Activated naive CD4-positive, alpha-beta T cell treated with anti-CD3 and anti-CD28 coated beads, Interleukin-2, amount 10 ng/mL, durations not matched to agents 7 days and 5 days (primary cell): Measurements from ENCODE around the gene PLD3.

Experiments used
- CTCF ChIA-PET: fragments of 350-600 bp; sonication (Branson Sonifier 250); formaldehyde crosslinking; loops from one replicate; lab custom pipeline; 2021; ENCODE audit warnings: antibody characterized with exemption; lab: Charles Lee
- DNase-seq: peaks from one replicate; pipeline ENCODE4 v3.0.0-alpha.2; 2020
- H3K27ac Mint-ChIP-seq: one replicate; pipeline ENCODE4 v1.8.0; 2021; ENCODE audit warnings: mild to moderate bottlenecking, moderate library complexity, mixed read lengths
- H3K27me3 Mint-ChIP-seq: one replicate; pipeline ENCODE4 v1.8.0; 2021; ENCODE audit warnings: mild to moderate bottlenecking, mixed read lengths
- H3K36me3 Mint-ChIP-seq: one replicate; pipeline ENCODE4 v1.8.0; 2021; ENCODE audit warnings: mixed read lengths
- H3K4me1 Mint-ChIP-seq: one replicate; pipeline ENCODE4 v1.8.0; 2021; ENCODE audit warnings: mixed read lengths
- H3K4me3 Mint-ChIP-seq: one replicate; pipeline ENCODE4 v1.8.0; 2021; ENCODE audit warnings: mild to moderate bottlenecking, moderate library complexity, mixed read lengths
- H3K9me3 Mint-ChIP-seq: one replicate; pipeline ENCODE4 v1.8.0; 2021; ENCODE audit warnings: mixed read lengths

The PLD3 gene

GRCh38 chr19:40379446-40380198, 31.1 kb downstream of the PLD3 start:
- H3K4me3 Mint-ChIP-seq: no peak overlapping the region
- H3K27ac Mint-ChIP-seq: no peak overlapping the region
- peaks cover 4% of the 10 kb centered on the region for H3K36me3 Mint-ChIP-seq
- no peak for DNase-seq
- CTCF ChIA-PET: no interaction called here
- H3K4me1 Mint-ChIP-seq: peaks cover 6% of the 10 kb centered on the region
- no peaks in the 10 kb centered on the region for H3K27me3 Mint-ChIP-seq
- H3K9me3 Mint-ChIP-seq: no peaks in the 10 kb centered on the region

DNA sequence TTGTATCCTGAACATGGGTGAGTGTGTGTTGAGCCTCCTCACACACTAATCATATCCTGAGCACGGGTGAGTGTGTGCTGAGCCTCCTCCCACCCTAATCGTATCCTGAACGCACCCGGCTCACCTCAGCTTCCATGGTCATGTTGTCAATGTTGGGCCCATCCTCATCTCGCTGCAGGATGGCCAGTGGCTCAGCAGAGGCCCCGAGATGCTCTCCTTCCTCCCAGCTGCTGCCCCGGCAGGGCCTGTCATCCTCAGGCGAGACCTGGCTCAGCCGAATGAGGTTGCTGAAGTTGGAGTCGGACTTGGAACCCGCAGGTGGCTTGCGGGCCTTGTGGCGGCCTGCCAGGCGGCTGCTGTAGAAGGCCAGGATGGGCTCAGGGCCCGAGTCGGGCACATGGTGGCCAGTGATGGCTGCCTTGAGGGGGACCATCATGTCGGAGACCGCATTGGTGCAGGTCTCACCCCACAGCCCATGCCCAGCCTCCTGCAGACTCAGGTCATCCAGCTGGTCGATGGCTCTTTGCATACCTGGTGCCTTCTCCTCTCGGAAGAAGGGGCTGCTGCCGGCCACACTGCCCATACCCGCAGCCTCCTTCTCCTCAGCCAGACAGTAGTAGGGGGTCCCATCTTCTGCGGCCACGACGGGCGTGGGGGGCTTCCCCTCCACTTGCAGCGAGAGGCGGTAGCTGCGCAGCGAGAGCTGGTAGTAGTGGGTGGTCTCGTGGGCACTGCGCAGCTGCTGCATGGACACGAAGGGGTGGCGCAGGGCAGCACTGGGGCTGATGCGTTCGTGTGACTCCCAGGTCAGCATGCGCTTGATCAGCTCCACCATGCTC, 31.9 kb downstream of the PLD3 start:
- DNase-seq: no peak
- Mint-ChIP-seq H3K27me3 (peaks cover 6% of the 10 kb centered on the region), H3K4me1 (no peaks in the 10 kb centered on the region), H3K4me3 (no peak overlapping the region), H3K36me3 (no peaks in the 10 kb centered on the region), H3K27ac (no peak overlapping the region), H3K9me3 (no peaks in the 10 kb centered on the region)
- CTCF ChIA-PET: no interaction called here

DNA sequence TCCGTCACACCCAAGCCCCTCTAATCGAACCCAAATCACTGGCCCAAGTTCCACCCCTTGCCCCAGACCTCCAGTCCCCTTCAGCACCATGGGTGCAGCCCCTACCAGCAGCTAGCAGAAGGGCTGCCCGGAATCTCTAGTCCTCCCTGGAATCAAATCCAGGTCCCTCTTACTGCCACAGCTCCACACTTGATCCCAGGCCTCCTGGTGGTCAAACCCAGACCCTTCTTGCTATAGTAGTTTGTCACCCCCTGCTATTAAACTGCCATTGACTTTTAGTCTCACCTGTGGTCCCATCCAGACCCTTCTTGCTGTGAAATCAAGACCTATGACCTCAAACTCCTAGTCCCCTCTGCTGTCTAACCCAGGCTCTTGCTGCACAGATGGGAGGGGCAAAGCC, 32.8 kb downstream of the PLD3 start:
- Mint-ChIP-seq H3K4me1 (no peaks in the 10 kb centered on the region), H3K4me3 (no peak overlapping the region), H3K27me3 (peaks cover 8% of the 10 kb centered on the region), H3K27ac (no peak overlapping the region), H3K36me3 (no peaks in the 10 kb centered on the region), H3K9me3 (no peaks in the 10 kb centered on the region)
- DNase-seq: no peak
- CTCF ChIA-PET: no interaction called here

DNA sequence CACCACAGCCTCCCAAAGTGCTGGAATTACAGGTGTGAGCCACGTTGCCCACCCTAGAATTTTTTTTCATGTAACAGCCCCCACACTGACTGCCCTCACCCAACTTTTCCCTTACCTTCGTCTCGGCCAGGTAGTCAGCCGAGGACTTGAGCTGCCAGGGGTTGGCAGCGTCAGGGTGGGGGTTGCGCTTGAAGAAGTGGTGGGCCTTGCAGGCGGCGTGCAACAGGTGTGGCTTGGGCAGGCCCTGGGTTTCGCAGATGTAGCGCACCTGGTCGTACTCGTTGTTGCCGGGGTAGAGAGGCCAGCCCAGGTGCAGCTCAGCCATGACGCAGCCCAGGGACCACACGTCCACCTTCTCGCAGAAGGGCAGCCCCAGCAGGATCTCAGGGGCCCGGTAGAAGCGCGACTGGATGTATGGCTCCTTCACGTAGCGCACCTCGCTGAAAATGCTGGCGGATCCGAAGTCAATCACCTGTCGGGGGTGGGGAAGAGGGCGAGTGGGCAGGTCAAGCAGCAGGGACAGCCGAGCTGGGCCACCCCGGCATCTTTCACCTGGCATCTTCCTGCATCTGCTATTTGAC, 35.3 kb downstream of the PLD3 start:
- Mint-ChIP-seq H3K4me3 (no peak overlapping the region), H3K4me1 (no peaks in the 10 kb centered on the region), H3K27ac (no peak overlapping the region), H3K27me3 (peaks cover 18% of the 10 kb centered on the region), H3K36me3 (no peaks in the 10 kb centered on the region), H3K9me3 (no peaks in the 10 kb centered on the region)
- CTCF ChIA-PET: no interaction called here
- no peak for DNase-seq

- H3K36me3 Mint-ChIP-seq: no peaks in the 10 kb centered on the region
- H3K9me3 Mint-ChIP-seq: no peaks in the 10 kb centered on the region
- H3K27me3 Mint-ChIP-seq: peaks cover 18% of the 10 kb centered on the region
- DNase-seq: no peak
- no peak overlapping the region for H3K4me3 Mint-ChIP-seq
- CTCF ChIA-PET: no interaction called here
- no peaks in the 10 kb centered on the region for H3K4me1 Mint-ChIP-seq
- no peak overlapping the region for H3K27ac Mint-ChIP-seq
These were observed 38.7 kb downstream of the PLD3 start for GRCh38 chr19:40387155-40387554.

- H3K4me3 Mint-ChIP-seq: no peak overlapping the region
These were observed 40.0 kb downstream of the PLD3 start for GRCh38 chr19:40388481-40388880.

DNA sequence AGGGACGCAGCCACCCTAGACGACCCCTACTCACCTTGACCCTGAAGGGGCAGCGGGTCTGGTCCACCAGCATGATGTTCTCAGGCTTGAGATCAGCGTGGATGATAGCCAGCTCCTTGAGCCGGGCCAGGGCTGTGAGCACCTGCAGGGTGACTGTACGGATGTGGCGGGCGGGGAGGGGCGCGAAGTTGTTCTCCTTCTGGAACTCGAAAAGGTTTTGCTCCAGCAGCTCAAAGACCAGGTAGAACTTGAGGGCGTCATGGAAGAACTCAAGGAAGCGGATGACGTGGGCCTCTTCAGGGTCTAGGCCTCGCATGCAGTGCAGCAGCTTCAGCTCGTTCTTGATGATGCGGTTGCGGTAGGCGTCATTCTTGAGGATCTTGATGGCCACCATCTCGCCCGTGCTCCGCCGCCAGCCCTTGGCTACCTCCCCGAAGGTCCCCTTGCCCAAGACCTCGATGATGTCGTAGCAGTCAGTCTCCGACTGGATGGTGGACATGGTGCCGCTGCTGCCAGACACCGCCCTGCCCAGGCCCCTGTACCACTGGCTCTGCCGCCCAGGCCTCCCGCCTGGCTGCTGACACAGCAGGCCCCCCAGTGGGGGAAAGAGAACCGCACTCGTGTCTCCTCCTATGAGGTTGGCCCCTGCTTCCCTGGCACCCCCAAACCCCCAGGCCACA, 41.0 kb downstream of the PLD3 start:
- Mint-ChIP-seq H3K4me1 (no peaks in the 10 kb centered on the region), H3K27me3 (peaks cover 24% of the 10 kb centered on the region), H3K9me3 (no peaks in the 10 kb centered on the region), H3K4me3 (no peak overlapping the region), H3K27ac (no peak overlapping the region), H3K36me3 (no peaks in the 10 kb centered on the region)
- CTCF ChIA-PET: no interaction called here
- no peak for DNase-seq

More at GRCh38 chr19:40388481-40388880, 40.0 kb downstream of the PLD3 start:
- no peak for DNase-seq
- H3K36me3 Mint-ChIP-seq: no peaks in the 10 kb centered on the region
- peaks cover 24% of the 10 kb centered on the region for H3K27me3 Mint-ChIP-seq
- no peaks in the 10 kb centered on the region for H3K4me1 Mint-ChIP-seq
- H3K27ac Mint-ChIP-seq: no peak overlapping the region
- CTCF ChIA-PET: no interaction called here
- no peaks in the 10 kb centered on the region for H3K9me3 Mint-ChIP-seq

GRCh38 chr19:40390084-40390742, 41.7 kb downstream of the PLD3 start, which contains the start of gene HIPK4:
Gene HIPK4 (minus strand): TSS chr19:40390181. CDS start chr19:40389902, 279 bp downstream.
- DNase-seq: no peak
- CTCF ChIA-PET: no interaction called here
- Mint-ChIP-seq H3K9me3 (no peaks in the 10 kb centered on the region), H3K4me3 (no peak within 1 kb of the TSS), H3K36me3 (no peaks in the 10 kb centered on the region), H3K27ac (no peak within 1 kb of the TSS), H3K27me3 (peaks cover 19% of the 10 kb centered on the region), H3K4me1 (no peaks in the 10 kb centered on the region)

DNA sequence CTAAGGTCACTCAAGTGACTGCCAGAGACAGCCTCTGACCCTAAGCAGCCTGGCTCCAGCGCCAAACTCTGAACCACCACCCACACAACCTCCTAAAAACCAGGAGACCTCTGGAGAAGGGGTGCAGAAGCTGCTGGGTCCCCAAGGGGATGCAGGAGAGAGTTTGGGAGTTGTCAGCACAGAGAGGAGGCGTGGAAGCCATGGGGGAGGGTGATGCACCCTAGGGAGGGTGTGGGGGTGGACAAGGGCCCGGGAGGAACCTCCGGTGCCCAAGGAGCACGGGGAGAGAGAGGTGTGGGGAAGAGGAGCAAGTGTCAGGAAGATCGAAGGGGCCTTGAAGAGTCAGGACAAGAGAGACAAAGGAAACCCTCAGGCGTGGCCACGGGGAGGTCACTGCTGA, 43.6 kb downstream of the PLD3 start:
- H3K4me1 Mint-ChIP-seq: no peaks in the 10 kb centered on the region
- H3K9me3 Mint-ChIP-seq: no peaks in the 10 kb centered on the region
- H3K36me3 Mint-ChIP-seq: no peaks in the 10 kb centered on the region
- H3K4me3 Mint-ChIP-seq: no peak overlapping the region
- peak overlapping the region; percentile 29 for H3K27ac Mint-ChIP-seq
- CTCF ChIA-PET: no interaction called here
- peaks cover 20% of the 10 kb centered on the region for H3K27me3 Mint-ChIP-seq
- DNase-seq: no peak

DNA sequence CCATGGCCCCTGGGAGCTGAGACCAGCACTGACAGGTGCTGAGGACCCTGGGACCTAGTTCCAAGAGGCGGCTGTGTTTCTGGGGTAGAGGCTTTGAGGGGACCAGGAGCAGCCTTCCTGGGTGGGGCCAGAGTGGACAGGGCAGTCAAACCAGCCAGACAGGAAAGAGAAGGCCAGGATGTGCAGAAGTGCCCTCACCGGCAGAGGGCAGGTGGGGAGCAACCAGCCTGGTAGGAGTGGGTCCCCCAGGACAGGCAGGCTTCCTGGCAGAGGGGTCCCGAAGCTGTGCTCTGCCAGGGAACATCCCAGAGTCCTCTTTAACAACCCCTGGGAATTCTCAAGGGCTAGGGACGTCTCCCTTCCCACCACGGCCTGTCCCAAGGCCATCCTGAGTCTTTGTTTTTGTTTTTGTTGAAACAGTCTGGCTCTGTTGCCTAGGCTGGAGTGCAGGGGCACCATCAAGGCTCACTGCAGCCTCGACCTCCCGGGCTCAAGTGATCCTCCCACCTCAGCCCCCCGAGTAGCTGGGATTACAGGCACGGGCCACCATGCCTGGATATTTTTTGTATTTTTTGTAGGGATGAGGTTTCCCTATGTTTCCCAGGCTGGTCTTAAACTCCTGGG, 44.5 kb downstream of the PLD3 start:
- Mint-ChIP-seq H3K27ac (no peak overlapping the region), H3K9me3 (no peaks in the 10 kb centered on the region), H3K4me1 (peaks cover under 1% of the 10 kb centered on the region), H3K4me3 (no peak overlapping the region), H3K36me3 (no peaks in the 10 kb centered on the region), H3K27me3 (peaks cover 23% of the 10 kb centered on the region)
- CTCF ChIA-PET: no interaction called here
- DNase-seq: no peak

DNA sequence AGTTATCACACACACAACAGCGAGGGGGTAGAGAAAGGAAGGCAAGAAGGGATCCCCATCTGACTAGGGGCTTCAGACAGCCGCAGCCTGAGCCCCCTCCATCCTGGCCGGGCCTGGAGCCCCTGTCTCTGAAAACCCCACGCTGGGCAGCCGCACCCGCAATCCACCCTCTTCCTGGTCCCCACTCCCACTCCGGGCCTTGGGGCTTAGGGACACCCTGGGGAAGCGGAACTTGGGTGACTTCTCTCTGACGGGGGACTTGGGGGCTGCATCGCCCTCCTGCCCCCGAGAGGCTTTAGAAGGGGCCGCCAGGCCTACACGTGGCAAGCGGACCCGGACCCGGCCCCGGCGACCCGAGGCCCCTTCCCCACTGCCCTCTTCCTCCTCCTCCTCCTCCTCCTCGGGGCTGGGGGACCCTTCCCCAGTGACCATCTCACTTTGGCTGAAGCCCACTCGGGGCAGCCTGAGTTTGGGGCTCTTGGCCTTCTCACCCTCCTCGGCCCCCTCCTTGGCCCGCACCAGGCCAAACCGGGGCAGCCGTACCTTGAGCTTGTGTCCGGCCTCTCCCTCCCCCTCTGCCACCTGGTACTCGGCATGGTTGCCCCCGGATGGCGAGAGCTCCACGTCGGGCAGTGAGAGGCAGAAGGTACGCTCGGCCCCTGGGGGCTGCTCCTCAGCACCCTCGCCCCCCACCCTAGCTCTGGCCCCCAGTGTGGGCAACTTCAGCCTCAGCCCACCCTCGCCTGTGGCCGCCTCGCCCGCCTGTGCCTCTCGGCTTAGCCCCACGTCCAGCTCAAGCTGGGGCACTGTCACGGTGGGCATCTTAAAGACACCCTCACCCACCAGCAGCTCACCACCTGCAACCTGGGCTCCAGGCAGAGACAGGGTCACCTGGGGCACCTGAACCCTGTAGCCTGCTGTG, 45.7 kb downstream of the PLD3 start:
- H3K4me3 Mint-ChIP-seq: no peak overlapping the region
- no peaks in the 10 kb centered on the region for H3K9me3 Mint-ChIP-seq
- peaks cover 34% of the 10 kb centered on the region for H3K27me3 Mint-ChIP-seq
- no peak for DNase-seq
- peaks cover 10% of the 10 kb centered on the region for H3K4me1 Mint-ChIP-seq
- H3K36me3 Mint-ChIP-seq: no peaks in the 10 kb centered on the region
- no peak overlapping the region for H3K27ac Mint-ChIP-seq
- CTCF ChIA-PET: no interaction called here

GRCh38 chr19:40394816-40395210, 46.3 kb downstream of the PLD3 start:
- Mint-ChIP-seq H3K4me1 (peaks cover 15% of the 10 kb centered on the region), H3K27me3 (peaks cover 40% of the 10 kb centered on the region), H3K36me3 (no peaks in the 10 kb centered on the region), H3K27ac (no peak overlapping the region), H3K4me3 (no peak overlapping the region), H3K9me3 (no peaks in the 10 kb centered on the region)
- CTCF ChIA-PET: no interaction called here
- DNase-seq: no peak

DNA sequence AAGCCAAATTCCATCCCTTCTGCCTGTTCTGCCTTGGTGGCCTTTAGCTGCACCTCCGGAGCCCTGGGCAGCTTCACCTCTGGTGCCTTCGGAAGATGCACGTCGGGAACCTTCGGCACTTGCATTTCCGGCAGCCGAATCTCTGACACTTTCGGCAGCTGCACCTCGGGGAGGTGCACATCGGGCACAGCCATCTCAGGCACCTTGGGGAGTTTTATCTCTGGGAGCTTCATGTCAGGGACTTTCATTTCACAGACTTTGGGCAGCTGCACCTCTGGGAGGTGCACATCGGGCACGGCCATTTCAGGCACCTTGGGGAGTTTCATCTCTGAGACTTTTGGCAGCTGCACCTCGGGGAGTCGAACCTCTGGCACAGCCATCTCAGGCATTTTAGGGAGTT, 47.5 kb downstream of the PLD3 start:
- no peak for DNase-seq
- no peak overlapping the region for H3K27ac Mint-ChIP-seq
- peaks cover 46% of the 10 kb centered on the region for H3K27me3 Mint-ChIP-seq
- H3K9me3 Mint-ChIP-seq: no peaks in the 10 kb centered on the region
- peaks cover 15% of the 10 kb centered on the region for H3K4me1 Mint-ChIP-seq
- no peaks in the 10 kb centered on the region for H3K36me3 Mint-ChIP-seq
- CTCF ChIA-PET: no interaction called here
- no peak overlapping the region for H3K4me3 Mint-ChIP-seq
